Keratinocyte (primary cell): ENCODE results near the gene TMEM19. TPM values are rescaled to one million over a fixed set of nuclear protein-coding genes. Genes with fewer than 3 reads are reported as not detected.

Experiments
- DNase-seq: peaks from one replicate; pipeline ENCODE4 v3.0.0-alpha.2; 2011; ENCODE audit warnings: low read depth, missing footprints, low spot score
- FAIRE-seq: peaks from 2 replicates; lab custom pipeline; 2011; peaks lifted over from hg19 to GRCh38; lab: Jason Lieb, UNC
- H2AFZ ChIP-seq: 2 replicates; pipeline ENCODE4 v1.6.0; 2012; ENCODE audit warnings: low read length, control low read depth, inconsistent platforms; ENCODE audit not compliant: control insufficient read depth
- H3K27ac ChIP-seq: 2 replicates; pipeline ENCODE4 v1.5.1; 2011; ENCODE audit warnings: low read length; ENCODE audit not compliant: control insufficient read depth, insufficient read depth
- H3K27me3 ChIP-seq: 3 replicates; pipeline ENCODE4 v1.6.0; 2011; ENCODE audit warnings: low read length; ENCODE audit not compliant: control insufficient read depth, insufficient read depth; ENCODE audit errors: extremely low read depth
- H3K36me3 ChIP-seq, 2 experiments: 2 replicates in 1 of 2; 3 replicates in 1 of 2; pipeline ENCODE4 v1.5.1; 2011; ENCODE audit warnings: low read length in 2 of 2, mild to moderate bottlenecking in 1 of 2; ENCODE audit not compliant: control insufficient read depth in 2 of 2, insufficient read depth in 2 of 2; ENCODE audit errors: extremely low read depth in 1 of 2
- H3K4me1 ChIP-seq: 3 replicates; pipeline ENCODE4 v1.5.1; 2011; ENCODE audit warnings: low read length; ENCODE audit not compliant: control insufficient read depth, insufficient read depth; ENCODE audit errors: extremely low read depth
- H3K4me2 ChIP-seq: 3 replicates; pipeline ENCODE4 v1.6.0; 2011; ENCODE audit warnings: low read depth, low read length; ENCODE audit not compliant: control insufficient read depth, insufficient read depth; ENCODE audit errors: extremely low read depth
- H3K4me3 ChIP-seq, 3 experiments: fragments of 200-600 bp in 1 of 3; sonication (generic) in 1 of 3; 2 replicates in 2 of 3; 3 replicates in 1 of 3; pipeline ENCODE4 v1.5.1; 2011 to 2016; ENCODE audit warnings: low read length in 3 of 3, mild to moderate bottlenecking in 3 of 3, control low read depth in 2 of 3, inconsistent platforms in 1 of 3, low read depth in 1 of 3, mixed read lengths in 1 of 3, mixed run types in 1 of 3, moderate library complexity in 1 of 3; ENCODE audit not compliant: control insufficient read depth in 2 of 3, insufficient read depth in 2 of 3; ENCODE audit errors: extremely low read depth in 1 of 3
- H3K79me2 ChIP-seq: 2 replicates; pipeline ENCODE4 v1.6.0; 2012; ENCODE audit warnings: low read length; ENCODE audit not compliant: control insufficient read depth, insufficient read depth
- H3K9ac ChIP-seq: 3 replicates; pipeline ENCODE4 v1.6.0; 2011; ENCODE audit warnings: low read length; ENCODE audit not compliant: control insufficient read depth, insufficient read depth; ENCODE audit errors: extremely low read depth
- H3K9me1 ChIP-seq: 3 replicates; pipeline ENCODE4 v1.6.0; 2011; ENCODE audit warnings: low read length; ENCODE audit not compliant: control insufficient read depth, insufficient read depth; ENCODE audit errors: extremely low read depth
- H3K9me3 ChIP-seq: 2 replicates; pipeline ENCODE4 v1.5.1; 2012; ENCODE audit warnings: low read depth, low read length; ENCODE audit not compliant: control insufficient read depth
- H4K20me1 ChIP-seq: 3 replicates; pipeline ENCODE4 v1.6.0; 2011; ENCODE audit warnings: low read length; ENCODE audit not compliant: control insufficient read depth, insufficient read depth; ENCODE audit errors: extremely low read depth
- EZH2 ChIP-seq: IDR thresholded peaks from one replicate; pipeline ENCODE4 v1.6.1; 2012; ENCODE audit warnings: inconsistent platforms, mild to moderate bottlenecking, low read length, moderate library complexity
- dilution Hi-C: fragments of 300-500 bp; cut with MboI; formaldehyde crosslinking; loops from one replicate; pipeline ENCODE4 v1.7.0; 2020; ENCODE audit warnings: low sequenced_read_pairs; ENCODE audit not compliant: extremely low pct_ligation_motif_present
- polyA plus RNA-seq, 5 experiments: library from polyadenylated mRNA; depleted of rRNA in 3 of 5; stranded (reverse) in 3 of 5; stranded (forward) in 1 of 5; unstranded in 1 of 5; fragments of >200 nt; gene quantifications; 1 replicate in 1 of 5; 2 replicates in 3 of 5; 3 replicates in 1 of 5; pipeline versions ENCODE4 v1.2.1 to v1.2.3, GENCODE V29; 2011 to 2012; ENCODE audit warnings: missing spikeins in 2 of 5, low read depth in 1 of 5, low replicate concordance in 1 of 5
- TF ChIP-seq, protein P1 (sequence below), 3 experiments: IDR thresholded peaks in 1 of 3; conservative IDR thresholded peaks in 1 of 3; optimal IDR thresholded peaks in 1 of 3; 2 replicates in 2 of 3; 3 replicates in 1 of 3; pipeline versions ENCODE3 to v1.5.1; 2011; ENCODE audit warnings: low read length in 3 of 3, mild to moderate bottlenecking in 3 of 3, moderate library complexity in 2 of 3, control low read depth in 1 of 3, inconsistent platforms in 1 of 3; ENCODE audit not compliant: insufficient read depth in 2 of 3; ENCODE audit errors: extremely low read depth in 1 of 3

Gene TMEM19
- polyA plus RNA-seq, 1 donor (not counting 4 experiments of a cell fraction or from before 2014, with no cell fraction given), result 38.8 TPM

DNA sequence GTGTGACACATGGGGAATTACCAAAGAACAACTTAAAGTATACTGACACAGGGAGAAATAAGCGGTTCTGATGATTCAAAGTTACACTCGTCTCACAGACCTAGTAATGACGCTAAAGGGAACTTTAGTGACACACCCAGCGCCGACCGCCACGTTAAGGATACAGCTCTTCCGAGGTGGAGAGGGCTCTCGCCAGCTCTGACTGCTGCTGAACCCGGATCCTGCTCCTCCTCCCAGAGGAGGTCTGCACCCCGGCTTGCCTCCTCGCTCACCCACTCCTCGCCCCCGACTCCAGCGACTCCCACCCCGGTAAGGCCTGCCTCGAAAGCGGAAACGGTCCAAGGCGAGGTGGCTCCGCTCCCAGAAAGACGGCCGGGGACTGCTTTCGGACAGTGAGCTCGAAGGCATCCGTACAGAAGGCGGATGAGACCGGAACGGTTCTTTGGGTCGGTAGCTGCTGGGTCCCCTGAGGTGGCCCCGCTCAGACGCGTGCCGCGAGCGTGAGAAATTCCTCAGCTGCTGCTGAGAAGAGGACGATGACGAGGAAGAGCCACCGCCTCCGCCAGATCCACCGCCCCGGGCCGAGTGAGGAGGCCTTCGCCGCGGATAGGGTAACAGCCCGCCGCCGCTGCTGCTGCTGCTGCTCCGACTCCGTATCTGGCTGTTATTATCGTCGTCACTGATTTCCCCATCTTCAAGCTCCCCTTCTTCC is 22.9 kb upstream of the TMEM19 start:
- Histone ChIP-seq H3K36me3 (peaks cover 0 to 3% of the 10 kb centered on the region in 2 experiments), H3K9me1 (no peaks in the 10 kb centered on the region), H3K4me1 (peaks cover 9% of the 10 kb centered on the region), H4K20me1 (peaks cover 9% of the 10 kb centered on the region), H2AFZ (peak overlapping the region; percentile 67), H3K4me2 (peak overlapping the region; percentile 88), H3K9ac (peak overlapping the region; percentile 100), H3K4me3 (peak overlapping the region; percentile 87 to 97 (median 92)), H3K27me3 (no peaks in the 10 kb centered on the region), H3K9me3 (no peaks in the 10 kb centered on the region), H3K79me2 (peaks cover 70% of the 10 kb centered on the region), H3K27ac (peak overlapping the region; percentile 99)
- no peak for TF ChIP-seq EZH2
- TF ChIP-seq, protein P1, sequence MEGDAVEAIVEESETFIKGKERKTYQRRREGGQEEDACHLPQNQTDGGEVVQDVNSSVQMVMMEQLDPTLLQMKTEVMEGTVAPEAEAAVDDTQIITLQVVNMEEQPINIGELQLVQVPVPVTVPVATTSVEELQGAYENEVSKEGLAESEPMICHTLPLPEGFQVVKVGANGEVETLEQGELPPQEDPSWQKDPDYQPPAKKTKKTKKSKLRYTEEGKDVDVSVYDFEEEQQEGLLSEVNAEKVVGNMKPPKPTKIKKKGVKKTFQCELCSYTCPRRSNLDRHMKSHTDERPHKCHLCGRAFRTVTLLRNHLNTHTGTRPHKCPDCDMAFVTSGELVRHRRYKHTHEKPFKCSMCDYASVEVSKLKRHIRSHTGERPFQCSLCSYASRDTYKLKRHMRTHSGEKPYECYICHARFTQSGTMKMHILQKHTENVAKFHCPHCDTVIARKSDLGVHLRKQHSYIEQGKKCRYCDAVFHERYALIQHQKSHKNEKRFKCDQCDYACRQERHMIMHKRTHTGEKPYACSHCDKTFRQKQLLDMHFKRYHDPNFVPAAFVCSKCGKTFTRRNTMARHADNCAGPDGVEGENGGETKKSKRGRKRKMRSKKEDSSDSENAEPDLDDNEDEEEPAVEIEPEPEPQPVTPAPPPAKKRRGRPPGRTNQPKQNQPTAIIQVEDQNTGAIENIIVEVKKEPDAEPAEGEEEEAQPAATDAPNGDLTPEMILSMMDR (optimal IDR thresholded peaks at IDR 0.05 in 1 of 3, IDR thresholded peaks at IDR 0.05 in 1 of 3, conservative IDR thresholded peaks at IDR 0.05 in 1 of 3; ENCODE audit: extremely low read depth in 1 of 3, insufficient read depth in 2 of 3, low read length in 3 of 3), result no peak
- dilution Hi-C loops, result loop anchor here (5.0 kb wide), 1 partner anchor 74 kb away; no protein-coding TSS in a partner anchor
- DNase-seq (no peak), FAIRE-seq (no peak)

DNA sequence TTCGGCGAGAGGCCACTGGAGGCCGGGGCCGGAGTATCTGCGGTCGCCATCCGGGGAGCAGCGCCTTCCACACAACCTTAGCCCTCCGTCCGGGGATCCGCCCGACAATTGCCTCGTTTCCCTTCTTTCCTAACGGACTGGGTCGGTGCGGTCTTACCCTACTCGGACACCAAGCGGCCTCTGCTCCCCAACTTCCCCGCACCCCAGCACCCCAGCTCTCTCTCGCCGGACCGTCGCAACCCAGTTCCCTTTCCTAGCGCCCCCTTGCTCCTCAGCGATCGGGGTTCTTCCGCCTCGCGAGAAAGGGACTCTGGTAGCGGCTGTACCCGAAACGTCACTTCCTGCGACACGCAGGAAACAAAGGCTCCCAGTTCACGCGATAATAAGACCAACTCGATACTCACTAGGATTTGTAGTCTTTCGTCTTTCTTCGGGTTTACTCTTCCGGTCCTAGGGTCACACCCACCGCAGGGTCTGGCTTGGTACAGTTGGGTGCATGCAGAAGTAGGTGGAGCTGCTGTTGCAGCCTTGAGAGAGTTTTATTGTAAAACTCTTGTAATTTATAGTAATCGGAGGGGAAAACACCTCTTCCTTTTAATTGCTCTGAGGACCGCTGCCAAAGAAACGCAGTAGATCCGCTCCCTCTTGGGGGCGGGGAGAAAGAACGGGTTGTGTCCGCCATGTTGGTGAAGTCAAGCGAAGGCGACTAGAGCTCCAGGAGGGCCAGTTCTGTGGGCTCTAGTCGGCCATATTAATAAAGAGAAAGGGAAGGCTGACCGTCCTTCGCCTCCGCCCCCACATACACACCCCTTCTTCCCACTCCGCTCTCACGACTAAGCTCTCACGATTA is 22.1 kb upstream of the TMEM19 start, which contains the start of the genes THAP2 and ZFC3H1:
TSS of gene THAP2 (plus strand) at position 741 of the 850 bp plus-strand sequence. CDS start 209 bp downstream, outside the sequence.
TSS of gene ZFC3H1 (minus strand) at position 288 of the 850 bp plus-strand sequence. CDS start at position 50, 238 bp downstream.
- Histone ChIP-seq H3K27ac (peak within 1 kb of the TSS; percentile 99), H4K20me1 (peaks cover 9% of the 10 kb centered on the region), H3K9me1 (no peaks in the 10 kb centered on the region), H3K27me3 (no peaks in the 10 kb centered on the region), H3K36me3 (peaks cover 0 to 2% of the 10 kb centered on the region in 2 experiments), H3K4me1 (peaks cover 9% of the 10 kb centered on the region), H2AFZ (peak within 1 kb of the TSS; percentile 86), H3K9ac (peak within 1 kb of the TSS; percentile 100), H3K9me3 (no peaks in the 10 kb centered on the region), H3K4me3 (peak within 1 kb of the TSS; percentile 87 to 97 (median 92)), H3K79me2 (peaks cover 65% of the 10 kb centered on the region), H3K4me2 (peak within 1 kb of the TSS; percentile 92)
- dilution Hi-C loops, result loop anchor here (5.0 kb wide), 1 partner anchor 74 kb away; no protein-coding TSS in a partner anchor
- DNase-seq (peak; percentile 92), FAIRE-seq (peak; percentile 91)
- TF ChIP-seq, protein P1 (optimal IDR thresholded peaks at IDR 0.05 in 1 of 3, IDR thresholded peaks at IDR 0.05 in 1 of 3, conservative IDR thresholded peaks at IDR 0.05 in 1 of 3; ENCODE audit: extremely low read depth in 1 of 3, insufficient read depth in 2 of 3, low read length in 3 of 3), result peak; percentile 15 to 51 (median 42)
- TF ChIP-seq EZH2, result no peak
